Astrocyte of the spinal cord (primary cell): ENCODE data around the gene EEF2.
A peak's percentile ranks its signal among the peaks of the same experiment; 100 is the strongest.
"Not testable (repeated sequence)": the region's sequence is repeated elsewhere in the genome, so short reads cannot be mapped to it uniquely, and the experiment has no call there.

ENCODE experiments used
- DNase-seq: peaks from one replicate; pipeline ENCODE4 v3.0.0; 2011; ENCODE audit warnings: low read depth, low spot score
- H3K4me3 ChIP-seq: 2 replicates; pipeline ENCODE4 v1.5.1; 2011; ENCODE audit warnings: low read depth, mild to moderate bottlenecking, low read length, moderate library complexity
- CTCF ChIP-seq: IDR thresholded peaks from 2 replicates; pipeline ENCODE4 v1.5.1; 2012; ENCODE audit warnings: low read depth, mild to moderate bottlenecking, low read length, inconsistent platforms
- in situ Hi-C: cut with HindIII; loops from 2 replicates; pipeline ENCODE4 v1.10.0; 2017; ENCODE audit warnings: low sequenced_read_pairs

Gene EEF2

GRCh38 chr19:3975144-3975543 is 10.1 kb downstream of the EEF2 start:
- in situ Hi-C loops, result no loop called here
- DNase-seq, result no peak
- TF ChIP-seq CTCF, result no peak
- H3K4me3 ChIP-seq, result no peak overlapping the region

- DNase-seq, result peak; percentile 98
- in situ Hi-C loops, result no loop called here
- no peak for TF ChIP-seq CTCF
- H3K4me3 ChIP-seq, result peak within 1 kb of the TSS; percentile 98
These were observed 14.3 kb downstream of the EEF2 start, which contains the start of gene DAPK3 for GRCh38 chr19:3970808-3971598. Gene DAPK3, minus strand, starts transcription at chr19:3971099. Its CDS starts 1,364 bp downstream, at chr19:3969735.

GRCh38 chr19:3970313-3970807 is 14.9 kb downstream of the EEF2 start:
- peak overlapping the region; percentile 98 for H3K4me3 ChIP-seq
- in situ Hi-C loops, result no loop called here
- no peak for DNase-seq
- TF ChIP-seq CTCF, result no peak

GRCh38 chr19:3969435-3970312 is 15.6 kb downstream of the EEF2 start:
- peak; percentile 89 for DNase-seq
- H3K4me3 ChIP-seq, result peak overlapping the region; percentile 98
- TF ChIP-seq CTCF, result peak; percentile 41
- in situ Hi-C loops, result no loop called here

- TF ChIP-seq CTCF, result no peak
- peak; percentile 99 for DNase-seq
- in situ Hi-C loops, result no loop called here
- peak overlapping the region; percentile 98 for H3K4me3 ChIP-seq
These were observed 16.5 kb downstream of the EEF2 start for GRCh38 chr19:3968556-3969434.

GRCh38 chr19:3967983-3968382 is 17.3 kb downstream of the EEF2 start:
- DNase-seq, in situ Hi-C loops, H3K4me3 ChIP-seq: not testable (repeated sequence)
